ENCODE data around the gene MRPL39. TPM values are rescaled to one million over a fixed set of nuclear protein-coding genes. Genes with fewer than 3 reads are reported as not detected.

MRPL39 gene
- total and polyA plus RNA-seq, 2 of the 4 experiments (the other 2 are of a cell fraction) = 15.2 to 20.6 TPM

DNA sequence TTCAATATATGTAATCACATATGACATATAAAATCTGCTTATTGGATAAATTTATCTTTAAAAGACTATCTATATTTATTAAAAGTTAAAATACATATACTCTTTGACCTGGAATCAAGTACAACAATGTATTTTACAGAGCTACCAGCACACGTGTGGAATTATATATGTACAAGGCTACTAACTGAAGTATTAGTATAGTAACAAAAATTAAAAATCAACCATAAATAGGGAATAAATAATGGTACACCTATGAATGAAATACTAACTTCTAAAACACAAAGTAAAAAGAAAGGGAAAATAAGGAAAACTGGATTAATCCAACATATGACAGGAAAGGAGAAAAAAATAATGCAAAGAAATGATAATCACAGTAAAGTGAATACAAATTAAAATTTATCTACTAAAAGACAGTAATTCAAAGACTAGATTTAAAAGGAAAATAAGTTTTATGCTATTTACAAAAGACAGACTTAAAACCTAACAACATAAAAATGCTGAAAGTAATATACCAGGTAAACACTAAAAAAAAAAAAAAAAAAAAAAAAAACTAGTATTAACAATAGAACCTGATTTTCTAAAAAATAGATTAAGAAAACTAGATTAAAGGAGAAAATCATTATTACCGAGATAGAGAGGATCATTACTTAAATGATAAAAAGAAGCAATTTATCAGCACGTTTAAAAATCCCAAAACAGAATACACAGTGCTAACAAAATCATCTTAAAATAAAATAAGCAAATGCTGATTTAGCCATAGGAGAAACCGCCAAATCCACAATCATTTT, 27.9 kb downstream of the MRPL39 start (continued):
- no peak for TF ChIP-seq CHD1 (IDR thresholded peaks at IDR 0.05; ENCODE audit: low read depth, low read length)

DNA sequence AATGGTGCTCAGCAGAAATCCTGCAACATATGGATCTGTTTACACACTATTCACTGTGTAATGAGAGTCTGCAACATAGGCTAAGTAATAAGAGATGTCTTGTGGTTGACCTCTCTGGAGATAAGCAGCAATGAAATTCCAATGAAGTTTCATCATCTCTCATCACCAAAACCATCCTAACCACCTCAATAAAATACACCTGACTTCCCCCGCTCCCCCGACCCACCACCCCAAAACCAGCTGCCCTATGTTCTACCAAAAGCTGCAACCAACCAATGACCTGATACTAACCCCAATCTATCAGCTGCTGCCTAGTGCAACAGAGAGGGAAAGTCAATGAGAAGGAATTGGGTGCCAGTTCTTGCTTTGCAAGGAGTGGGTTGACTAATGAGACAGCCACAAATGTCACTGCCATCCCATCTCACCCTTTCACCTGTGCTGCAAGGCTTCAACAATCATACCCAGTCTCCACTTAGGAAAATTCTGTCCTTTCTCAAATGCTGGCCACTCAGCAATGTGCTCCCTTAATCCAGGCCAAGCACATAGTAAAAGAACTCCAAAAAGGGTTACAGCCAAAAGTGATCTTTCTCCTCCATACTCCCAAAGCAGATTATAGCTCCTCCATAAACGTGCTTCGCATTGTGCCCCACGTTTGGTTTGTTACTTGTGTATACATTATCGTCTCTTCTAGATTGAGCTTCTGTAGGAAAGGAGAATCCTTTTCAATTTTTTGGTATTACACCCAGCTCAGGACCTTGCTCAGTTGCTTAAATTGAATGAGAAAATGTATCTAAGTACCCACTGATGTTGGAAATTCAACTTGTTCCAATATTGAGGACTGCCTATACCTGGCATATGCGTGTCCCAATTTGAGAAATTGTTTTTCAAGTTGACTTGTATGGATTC, 29.0 kb downstream of the MRPL39 start:
- peak overlapping the region; percentile 50; the same call in 1 of the 2 replicates for H3K14ac ChIP-seq (replicated peaks; ENCODE audit: low read depth, low read length)
- no peak overlapping the region for H3K56ac ChIP-seq (ENCODE audit: extremely low read depth, insufficient read depth, low read length)
- H2AK9ac ChIP-seq (replicated peaks; ENCODE audit: low read depth, low read length, poor library complexity) = no peak overlapping the region
- H3K18ac ChIP-seq (ENCODE audit: low read depth, low read length) = no peak overlapping the region
- H2BK120ac ChIP-seq (ENCODE audit: low read depth, low read length) = no peak overlapping the region
- peaks cover 9% of the 10 kb centered on the region; the same call in 1 of the 2 replicates for H3K4me1 ChIP-seq (ENCODE audit: control insufficient read depth, insufficient read depth, low read length)
- H3K27me3 ChIP-seq (ENCODE audit: control insufficient read depth, insufficient read depth, low read length) = no peaks in the 10 kb centered on the region
- no peak overlapping the region for H2AFZ ChIP-seq (replicated peaks; ENCODE audit: low read length, poor library complexity)
- H3K23ac ChIP-seq (ENCODE audit: low read depth, low read length) = no peak overlapping the region
- BruUV-seq (replicated peaks) = no TSS peak
- POLR2A ChIA-PET (ENCODE audit: unreplicated experiment) = no interaction called here
- no peaks in the 10 kb centered on the region for H4K20me1 ChIP-seq (ENCODE audit: insufficient read depth, low read length)
- H4K91ac ChIP-seq (ENCODE audit: insufficient read depth, low read depth, low read length) = no peak overlapping the region
- no peak overlapping the region for H3K4me2 ChIP-seq (ENCODE audit: low read depth, low read length)
- CTCF ChIA-PET = interaction anchor here (1.3 kb wide), 1 partner anchor 130 kb away, joined by 4 read pairs; no protein-coding TSS in a partner anchor
- no peak overlapping the region for H3K9ac ChIP-seq (ENCODE audit: low read depth, low read length)
- no peaks in the 10 kb centered on the region; the same call in 1 of the 2 replicates for H3K9me1 ChIP-seq (ENCODE audit: insufficient read depth, low read length)
- intact Hi-C loops (cut with micrococcal nuclease) (no loop called here), in situ Hi-C loops (cut with MboI; ENCODE audit: low sequenced_read_pairs) (no loop called here), dilution Hi-C loops (cut with HindIII; ENCODE audit: low sequenced_read_pairs, unreplicated experiment) (no loop called here)
- no peaks in the 10 kb centered on the region for H3K9me3 ChIP-seq (ENCODE audit: control insufficient read depth, insufficient read depth, low read length)
- H3K4ac ChIP-seq (ENCODE audit: low read depth, low read length) = no peak overlapping the region
- peaks cover 12% of the 10 kb centered on the region; the same call in 1 of the 2 replicates for H3K36me3 ChIP-seq (ENCODE audit: control insufficient read depth, insufficient read depth, low read length)
- H3K27ac ChIP-seq (ENCODE audit: insufficient read depth, low read length) = no peak overlapping the region
- no peak overlapping the region for H3K4me3 ChIP-seq (ENCODE audit: insufficient read depth, low read depth, low read length)
- H3K79me1 ChIP-seq (ENCODE audit: low read depth in 1 of 2, low read length in 2 of 2) = peaks cover 4 to 25% of the 10 kb centered on the region in 2 experiments; a peak in 3 of 4 replicates
- TF ChIP-seq, protein P1, sequence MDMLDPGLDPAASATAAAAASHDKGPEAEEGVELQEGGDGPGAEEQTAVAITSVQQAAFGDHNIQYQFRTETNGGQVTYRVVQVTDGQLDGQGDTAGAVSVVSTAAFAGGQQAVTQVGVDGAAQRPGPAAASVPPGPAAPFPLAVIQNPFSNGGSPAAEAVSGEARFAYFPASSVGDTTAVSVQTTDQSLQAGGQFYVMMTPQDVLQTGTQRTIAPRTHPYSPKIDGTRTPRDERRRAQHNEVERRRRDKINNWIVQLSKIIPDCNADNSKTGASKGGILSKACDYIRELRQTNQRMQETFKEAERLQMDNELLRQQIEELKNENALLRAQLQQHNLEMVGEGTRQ (IDR thresholded peaks at IDR 0.05; ENCODE audit: low read depth, low read length) = no peak
- TF ChIP-seq MXI1 (IDR thresholded peaks at IDR 0.05; ENCODE audit: borderline replicate concordance, low read depth, low read length) (no peak), SMC3 (IDR thresholded peaks at IDR 0.05; ENCODE audit: low read depth, low read length) (no peak), POLR2A (IDR thresholded peaks at IDR 0.05; ENCODE audit: low read depth, low read length) (no peak)
- TF ChIP-seq, protein P2, sequence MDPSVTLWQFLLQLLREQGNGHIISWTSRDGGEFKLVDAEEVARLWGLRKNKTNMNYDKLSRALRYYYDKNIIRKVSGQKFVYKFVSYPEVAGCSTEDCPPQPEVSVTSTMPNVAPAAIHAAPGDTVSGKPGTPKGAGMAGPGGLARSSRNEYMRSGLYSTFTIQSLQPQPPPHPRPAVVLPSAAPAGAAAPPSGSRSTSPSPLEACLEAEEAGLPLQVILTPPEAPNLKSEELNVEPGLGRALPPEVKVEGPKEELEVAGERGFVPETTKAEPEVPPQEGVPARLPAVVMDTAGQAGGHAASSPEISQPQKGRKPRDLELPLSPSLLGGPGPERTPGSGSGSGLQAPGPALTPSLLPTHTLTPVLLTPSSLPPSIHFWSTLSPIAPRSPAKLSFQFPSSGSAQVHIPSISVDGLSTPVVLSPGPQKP (IDR thresholded peaks at IDR 0.05; ENCODE audit: borderline replicate concordance, low read depth, low read length) = no peak
- no peak for ATAC-seq (ENCODE audit: low read depth)
- DNase-seq = peak; percentile 36
- no peak overlapping the region for H2BK20ac ChIP-seq (ENCODE audit: low read depth, low read length)
- no peak overlapping the region for H2BK15ac ChIP-seq (ENCODE audit: low read depth, low read length)
- H2BK5ac ChIP-seq (ENCODE audit: low read depth, low read length, poor library complexity, severe bottlenecking) = no peak overlapping the region
- no peak overlapping the region for H4K8ac ChIP-seq (ENCODE audit: low read depth in 2 of 2, low read length in 2 of 2)
- H2AK5ac ChIP-seq (ENCODE audit: low read depth, low read length) = no peak overlapping the region
- no peak overlapping the region for H4K5ac ChIP-seq (ENCODE audit: low read depth, low read length)
- 100% methylated on average over 1 of the region's 7 CpGs; no CpG with 5 or more reads in 1 of the 2 experiments for WGBS, 2 experiments (ENCODE audit: extremely low coverage in 2 of 2, insufficient read length in 1 of 2)
